Measurements from ENCODE around the gene WDFY3.

DNA sequence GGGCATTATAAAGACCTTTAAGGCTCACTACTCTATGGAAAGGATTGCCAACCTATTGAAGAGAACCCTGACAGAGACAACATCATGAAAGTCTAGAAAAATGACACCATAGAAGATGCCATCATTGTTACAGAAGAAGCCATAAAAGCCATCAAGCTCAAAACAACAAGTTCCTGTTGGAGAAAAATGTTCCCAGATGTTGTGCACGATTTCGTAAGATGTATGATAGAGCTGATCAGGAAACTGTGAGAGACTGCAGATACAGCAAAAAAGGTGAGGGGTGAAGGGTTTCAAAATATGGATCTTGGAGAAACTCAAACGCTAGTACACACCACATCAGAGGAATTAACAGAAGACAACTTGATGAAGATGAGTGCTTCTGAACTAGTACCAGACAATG is 53.3 kb downstream of the WDFY3 start:
- no peak for TF ChIP-seq CTCF (conservative IDR thresholded peaks at IDR 0.05; ENCODE audit: low read depth in 2 of 2)
- no peak for TF ChIP-seq CREB1 (CRISPR knock-in tag; IDR thresholded peaks at IDR 0.05; ENCODE audit: low read depth)
- TF ChIP-seq REST (IDR thresholded peaks at IDR 0.05; ENCODE audit: unreplicated experiment) = no peak
- TF ChIP-seq STAT1 (IDR thresholded peaks at IDR 0.05; ENCODE audit: unreplicated experiment) = no peak
- TF ChIP-seq POLR2AphosphoS5 (IDR thresholded peaks at IDR 0.05; ENCODE audit: low read depth) = no peak
- TF ChIP-seq EZH2phosphoT487 (IDR thresholded peaks at IDR 0.05; ENCODE audit: unreplicated experiment) = no peak
- no peak for TF ChIP-seq EZH2 (IDR thresholded peaks at IDR 0.05; ENCODE audit: low read depth, unreplicated experiment)
- TF ChIP-seq, protein P1, sequence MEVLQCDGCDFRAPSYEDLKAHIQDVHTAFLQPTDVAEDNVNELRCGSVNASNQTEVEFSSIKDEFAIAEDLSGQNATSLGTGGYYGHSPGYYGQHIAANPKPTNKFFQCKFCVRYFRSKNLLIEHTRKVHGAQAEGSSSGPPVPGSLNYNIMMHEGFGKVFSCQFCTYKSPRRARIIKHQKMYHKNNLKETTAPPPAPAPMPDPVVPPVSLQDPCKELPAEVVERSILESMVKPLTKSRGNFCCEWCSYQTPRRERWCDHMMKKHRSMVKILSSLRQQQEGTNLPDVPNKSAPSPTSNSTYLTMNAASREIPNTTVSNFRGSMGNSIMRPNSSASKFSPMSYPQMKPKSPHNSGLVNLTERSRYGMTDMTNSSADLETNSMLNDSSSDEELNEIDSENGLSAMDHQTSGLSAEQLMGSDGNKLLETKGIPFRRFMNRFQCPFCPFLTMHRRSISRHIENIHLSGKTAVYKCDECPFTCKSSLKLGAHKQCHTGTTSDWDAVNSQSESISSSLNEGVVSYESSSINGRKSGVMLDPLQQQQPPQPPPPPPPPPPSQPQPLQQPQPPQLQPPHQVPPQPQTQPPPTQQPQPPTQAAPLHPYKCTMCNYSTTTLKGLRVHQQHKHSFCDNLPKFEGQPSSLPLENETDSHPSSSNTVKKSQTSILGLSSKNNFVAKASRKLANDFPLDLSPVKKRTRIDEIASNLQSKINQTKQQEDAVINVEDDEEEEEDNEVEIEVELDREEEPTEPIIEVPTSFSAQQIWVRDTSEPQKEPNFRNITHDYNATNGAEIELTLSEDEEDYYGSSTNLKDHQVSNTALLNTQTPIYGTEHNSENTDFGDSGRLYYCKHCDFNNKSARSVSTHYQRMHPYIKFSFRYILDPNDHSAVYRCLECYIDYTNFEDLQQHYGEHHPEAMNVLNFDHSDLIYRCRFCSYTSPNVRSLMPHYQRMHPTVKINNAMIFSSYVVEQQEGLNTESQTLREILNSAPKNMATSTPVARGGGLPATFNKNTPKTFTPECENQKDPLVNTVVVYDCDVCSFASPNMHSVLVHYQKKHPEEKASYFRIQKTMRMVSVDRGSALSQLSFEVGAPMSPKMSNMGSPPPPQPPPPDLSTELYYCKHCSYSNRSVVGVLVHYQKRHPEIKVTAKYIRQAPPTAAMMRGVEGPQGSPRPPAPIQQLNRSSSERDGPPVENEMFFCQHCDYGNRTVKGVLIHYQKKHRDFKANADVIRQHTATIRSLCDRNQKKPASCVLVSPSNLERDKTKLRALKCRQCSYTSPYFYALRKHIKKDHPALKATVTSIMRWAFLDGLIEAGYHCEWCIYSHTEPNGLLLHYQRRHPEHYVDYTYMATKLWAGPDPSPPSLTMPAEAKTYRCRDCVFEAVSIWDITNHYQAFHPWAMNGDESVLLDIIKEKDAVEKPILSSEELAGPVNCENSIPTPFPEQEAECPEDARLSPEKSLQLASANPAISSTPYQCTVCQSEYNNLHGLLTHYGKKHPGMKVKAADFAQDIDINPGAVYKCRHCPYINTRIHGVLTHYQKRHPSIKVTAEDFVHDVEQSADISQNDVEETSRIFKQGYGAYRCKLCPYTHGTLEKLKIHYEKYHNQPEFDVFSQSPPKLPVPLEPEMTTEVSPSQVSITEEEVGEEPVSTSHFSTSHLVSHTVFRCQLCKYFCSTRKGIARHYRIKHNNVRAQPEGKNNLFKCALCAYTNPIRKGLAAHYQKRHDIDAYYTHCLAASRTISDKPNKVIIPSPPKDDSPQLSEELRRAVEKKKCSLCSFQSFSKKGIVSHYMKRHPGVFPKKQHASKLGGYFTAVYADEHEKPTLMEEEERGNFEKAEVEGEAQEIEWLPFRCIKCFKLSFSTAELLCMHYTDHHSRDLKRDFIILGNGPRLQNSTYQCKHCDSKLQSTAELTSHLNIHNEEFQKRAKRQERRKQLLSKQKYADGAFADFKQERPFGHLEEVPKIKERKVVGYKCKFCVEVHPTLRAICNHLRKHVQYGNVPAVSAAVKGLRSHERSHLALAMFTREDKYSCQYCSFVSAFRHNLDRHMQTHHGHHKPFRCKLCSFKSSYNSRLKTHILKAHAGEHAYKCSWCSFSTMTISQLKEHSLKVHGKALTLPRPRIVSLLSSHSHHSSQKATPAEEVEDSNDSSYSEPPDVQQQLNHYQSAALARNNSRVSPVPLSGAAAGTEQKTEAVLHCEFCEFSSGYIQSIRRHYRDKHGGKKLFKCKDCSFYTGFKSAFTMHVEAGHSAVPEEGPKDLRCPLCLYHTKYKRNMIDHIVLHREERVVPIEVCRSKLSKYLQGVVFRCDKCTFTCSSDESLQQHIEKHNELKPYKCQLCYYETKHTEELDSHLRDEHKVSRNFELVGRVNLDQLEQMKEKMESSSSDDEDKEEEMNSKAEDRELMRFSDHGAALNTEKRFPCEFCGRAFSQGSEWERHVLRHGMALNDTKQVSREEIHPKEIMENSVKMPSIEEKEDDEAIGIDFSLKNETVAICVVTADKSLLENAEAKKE (CRISPR knock-in tag; IDR thresholded peaks at IDR 0.05) = no peak
- no peak for TF ChIP-seq JUNB (IDR thresholded peaks at IDR 0.05; ENCODE audit: unreplicated experiment)
- TF ChIP-seq ZNF331 (CRISPR knock-in tag; IDR thresholded peaks at IDR 0.05; ENCODE audit: low read depth) = no peak
- no peak for TF ChIP-seq ZNF114 (CRISPR knock-in tag; IDR thresholded peaks at IDR 0.05)
